CD8-positive, alpha-beta memory T cell (primary cell): ENCODE measurements around the gene DDX51. TPM values are rescaled to one million over a fixed set of nuclear protein-coding genes. Genes with fewer than 3 reads are reported as not detected.

ENCODE experiments used
- CTCF ChIA-PET: fragments of 350-600 bp; sonication (Branson Sonifier 250); formaldehyde crosslinking; loops from one replicate; lab custom pipeline; 2021; ENCODE audit warnings: antibody characterized with exemption; lab: Charles Lee
- POLR2A ChIA-PET: fragments of 350-600 bp; sonication (Branson Sonifier 250); formaldehyde crosslinking; loops from one replicate; lab custom pipeline; 2021; ENCODE audit warnings: antibody characterized with exemption; lab: Charles Lee
- DNase-seq, 5 donors: peaks; one replicate each; pipeline versions ENCODE4 v3.0.0 to v3.0.0-alpha.2; 2020 to 2022; ENCODE audit warnings: mixed read lengths in 1 of 5
- H3K27ac ChIP-seq: one replicate; pipeline ENCODE4 v1.7.0; 2013; ENCODE audit warnings: low read depth, mild to moderate bottlenecking, low read length, moderate library complexity
- H3K27me3 ChIP-seq: 2 replicates; pipeline ENCODE4 v1.7.0; 2013; ENCODE audit warnings: low read length, mild to moderate bottlenecking; ENCODE audit not compliant: insufficient read depth, poor library complexity, severe bottlenecking
- H3K36me3 ChIP-seq: 2 replicates; pipeline ENCODE4 v1.7.0; 2013; ENCODE audit warnings: mild to moderate bottlenecking, low read length, moderate library complexity; ENCODE audit not compliant: insufficient read depth
- H3K4me1 ChIP-seq: 2 replicates; pipeline ENCODE4 v1.7.0; 2013; ENCODE audit warnings: mild to moderate bottlenecking, low read length, moderate library complexity; ENCODE audit not compliant: insufficient read depth
- H3K4me3 ChIP-seq: 2 replicates; pipeline ENCODE4 v1.7.0; 2013; ENCODE audit warnings: mild to moderate bottlenecking, low read length
- H3K9me3 ChIP-seq: 2 replicates; pipeline ENCODE4 v1.7.0; 2013; ENCODE audit warnings: mild to moderate bottlenecking, low read length
- H3K27ac Mint-ChIP-seq, 8 donors: one replicate each; pipeline ENCODE4 v1.8.0; 2020 to 2021; ENCODE audit warnings: mixed read lengths in 8 of 8, mild to moderate bottlenecking in 6 of 8, inconsistent platforms in 3 of 8, moderate library complexity in 3 of 8
- H3K27me3 Mint-ChIP-seq, 2 donors: one replicate each; pipeline ENCODE4 v1.8.0; 2020 to 2021; ENCODE audit warnings: mixed read lengths in 2 of 2, mild to moderate bottlenecking in 1 of 2, moderate library complexity in 1 of 2
- H3K36me3 Mint-ChIP-seq, 3 donors: one replicate each; pipeline ENCODE4 v1.8.0; 2020 to 2021; ENCODE audit warnings: mixed read lengths in 3 of 3, inconsistent platforms in 1 of 3, mild to moderate bottlenecking in 1 of 3
- H3K4me1 Mint-ChIP-seq, 3 donors: one replicate each; pipeline ENCODE4 v1.8.0; 2020 to 2021; ENCODE audit warnings: mixed read lengths in 3 of 3, inconsistent platforms in 1 of 3, mild to moderate bottlenecking in 1 of 3
- H3K4me3 Mint-ChIP-seq, 7 donors: one replicate each; pipeline ENCODE4 v1.8.0; 2020 to 2021; ENCODE audit warnings: mixed read lengths in 7 of 7, mild to moderate bottlenecking in 6 of 7, moderate library complexity in 4 of 7, inconsistent platforms in 2 of 7
- H3K9me3 Mint-ChIP-seq, 5 donors: one replicate each; pipeline ENCODE4 v1.8.0; 2020 to 2022; ENCODE audit warnings: mixed read lengths in 5 of 5, mild to moderate bottlenecking in 3 of 5, moderate library complexity in 2 of 5, inconsistent platforms in 1 of 5
- polyA plus RNA-seq: library from polyadenylated mRNA; unstranded; fragments of 300-500 nt; fragmentation: Illumina TruSeq; gene quantifications from one replicate; pipeline ENCODE4 v1.2.3, GENCODE V29; 2021
- total RNA-seq, 2 experiments: library from RNA; stranded (reverse); gene quantifications; one replicate each; pipeline ENCODE4 v1.2.3, GENCODE V29; 2021

DDX51 gene
- total and polyA plus RNA-seq, 3 experiments from 2014 or later: 14.1 to 36.4 (median 35.2) TPM

DNA sequence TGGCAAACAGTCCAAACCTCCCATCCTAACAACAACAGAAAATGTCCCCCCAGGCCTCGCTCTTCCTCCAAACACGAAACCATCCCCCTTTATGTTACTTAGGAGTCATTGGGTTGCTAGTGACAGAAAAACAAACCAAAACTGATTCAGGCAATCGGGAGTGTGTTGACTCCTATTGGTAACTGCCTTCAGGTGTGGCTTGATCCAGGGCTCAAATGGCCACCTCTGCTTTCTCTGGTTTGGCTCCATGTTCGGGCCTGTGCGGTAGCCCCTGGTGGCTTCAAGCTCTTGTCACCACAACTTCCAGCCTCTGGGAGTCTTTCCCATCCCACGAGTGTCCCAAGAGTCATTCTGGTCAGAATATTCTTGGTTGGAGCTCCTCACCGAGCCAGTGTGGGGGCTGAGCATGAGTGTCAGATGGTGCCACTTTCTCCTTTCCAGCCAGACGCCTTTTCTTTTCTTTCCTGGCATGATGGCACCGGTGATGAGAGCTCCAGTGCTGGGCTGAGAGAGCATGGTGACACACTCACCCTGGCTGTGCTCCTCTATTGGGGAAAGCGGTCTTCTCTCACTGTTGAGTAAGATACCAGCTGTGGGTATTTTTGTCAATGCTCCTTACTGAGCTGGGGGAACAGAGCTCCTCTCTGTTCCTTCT lies 38.7 kb upstream of the DDX51 start:
- H3K4me3 ChIP-seq: no peak overlapping the region
- Mint-ChIP-seq H3K4me3 (no peak overlapping the region), H3K9me3 (peaks cover 0 to 11% (median 9%) of the 10 kb centered on the region in 5 donors), H3K36me3 (peaks cover 0 to 5% (median 2%) of the 10 kb centered on the region in 3 donors), H3K27ac (peak overlapping the region in 3 of 8 donors; percentile 23 to 55 (median 47)), H3K4me1 (peaks cover 31 to 44% (median 31%) of the 10 kb centered on the region in 3 donors), H3K27me3 (peaks cover 0 to 12% of the 10 kb centered on the region in 2 donors)
- H3K4me1 ChIP-seq: peaks cover 43% of the 10 kb centered on the region
- ChIA-PET CTCF (no interaction called here), POLR2A (no interaction called here)
- H3K27ac ChIP-seq: no peak overlapping the region
- DNase-seq: no peak
- H3K36me3 ChIP-seq: no peaks in the 10 kb centered on the region
- peaks cover 5% of the 10 kb centered on the region for H3K27me3 ChIP-seq
- no peaks in the 10 kb centered on the region for H3K9me3 ChIP-seq

DNA sequence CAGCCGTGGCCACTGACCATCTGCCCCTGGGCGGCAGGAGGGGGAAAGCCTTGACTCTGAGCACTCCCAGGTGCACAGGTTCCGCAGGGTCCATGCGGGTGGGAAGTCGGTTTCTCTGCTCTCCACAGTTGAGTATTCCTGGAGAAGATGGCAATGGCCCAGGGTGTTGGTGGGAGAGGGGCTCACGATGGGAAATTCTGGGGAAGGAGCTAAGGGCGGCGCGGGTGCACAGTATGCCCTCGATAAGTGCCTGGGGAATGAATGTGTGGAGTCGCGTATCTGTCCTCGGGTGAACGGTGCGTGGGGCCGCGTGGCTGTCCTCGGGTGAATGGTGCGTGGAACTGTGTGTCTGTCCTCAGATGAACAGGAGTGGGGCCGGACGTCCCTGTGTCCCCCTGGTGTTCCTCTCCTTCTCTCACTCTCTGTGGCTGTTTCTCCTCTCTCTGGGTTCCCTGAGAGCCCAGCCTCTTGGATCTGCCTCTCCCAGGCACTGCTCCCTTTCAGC lies 38.1 kb upstream of the DDX51 start:
- ChIA-PET CTCF (no interaction called here), POLR2A (no interaction called here)
- H3K27me3 Mint-ChIP-seq: peaks cover 0 to 12% of the 10 kb centered on the region in 2 donors
- H3K9me3 ChIP-seq: no peaks in the 10 kb centered on the region
- no peaks in the 10 kb centered on the region for H3K36me3 ChIP-seq
- peaks cover 0 to 11% (median 9%) of the 10 kb centered on the region in 5 donors for H3K9me3 Mint-ChIP-seq
- H3K4me1 ChIP-seq: peaks cover 38% of the 10 kb centered on the region
- peaks cover 5% of the 10 kb centered on the region for H3K27me3 ChIP-seq
- H3K4me1 Mint-ChIP-seq: peaks cover 28 to 38% (median 31%) of the 10 kb centered on the region in 3 donors
- H3K27ac Mint-ChIP-seq: peak overlapping the region in 1 of 8 donors; percentile 47
- no peak overlapping the region for H3K4me3 ChIP-seq
- H3K27ac ChIP-seq: no peak overlapping the region
- H3K36me3 Mint-ChIP-seq: peaks cover 0 to 5% (median 2%) of the 10 kb centered on the region in 3 donors
- no peak overlapping the region for H3K4me3 Mint-ChIP-seq
- no peak for DNase-seq

DNA sequence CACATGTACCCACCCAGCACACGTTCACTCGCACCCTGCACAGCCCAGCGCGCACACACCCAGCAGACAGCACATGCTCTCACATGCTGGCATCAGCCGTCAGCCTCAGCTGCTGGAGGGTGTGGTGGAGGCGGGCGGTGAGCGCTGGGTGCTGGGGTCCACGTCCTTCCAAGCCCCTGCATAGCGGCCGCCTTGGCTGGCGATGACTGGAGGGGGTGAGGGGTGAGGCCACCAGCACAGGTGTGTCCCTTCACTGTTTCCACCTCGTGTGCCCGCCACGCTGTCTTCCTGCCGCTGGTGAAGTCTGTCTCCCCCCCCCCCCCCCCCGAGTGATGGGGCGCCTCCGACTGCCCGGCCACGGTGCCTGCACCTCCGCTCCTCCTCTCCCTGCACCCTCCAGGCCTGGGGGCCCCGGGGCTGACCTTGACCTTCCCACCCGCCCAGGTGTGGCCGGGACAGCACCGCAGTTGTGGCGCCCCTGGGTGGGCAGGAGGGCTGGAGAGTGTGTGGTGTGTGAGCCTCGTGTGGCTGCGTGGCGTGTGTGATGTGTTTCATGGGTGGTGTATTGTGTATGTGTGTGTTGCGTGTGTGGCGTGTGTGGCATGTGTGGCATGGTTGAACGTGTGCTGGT lies 37.6 kb upstream of the DDX51 start:
- H3K9me3 Mint-ChIP-seq: peaks cover 0 to 11% (median 9%) of the 10 kb centered on the region in 5 donors
- H3K27me3 Mint-ChIP-seq: peaks cover 4 to 12% of the 10 kb centered on the region in 2 donors

DNA sequence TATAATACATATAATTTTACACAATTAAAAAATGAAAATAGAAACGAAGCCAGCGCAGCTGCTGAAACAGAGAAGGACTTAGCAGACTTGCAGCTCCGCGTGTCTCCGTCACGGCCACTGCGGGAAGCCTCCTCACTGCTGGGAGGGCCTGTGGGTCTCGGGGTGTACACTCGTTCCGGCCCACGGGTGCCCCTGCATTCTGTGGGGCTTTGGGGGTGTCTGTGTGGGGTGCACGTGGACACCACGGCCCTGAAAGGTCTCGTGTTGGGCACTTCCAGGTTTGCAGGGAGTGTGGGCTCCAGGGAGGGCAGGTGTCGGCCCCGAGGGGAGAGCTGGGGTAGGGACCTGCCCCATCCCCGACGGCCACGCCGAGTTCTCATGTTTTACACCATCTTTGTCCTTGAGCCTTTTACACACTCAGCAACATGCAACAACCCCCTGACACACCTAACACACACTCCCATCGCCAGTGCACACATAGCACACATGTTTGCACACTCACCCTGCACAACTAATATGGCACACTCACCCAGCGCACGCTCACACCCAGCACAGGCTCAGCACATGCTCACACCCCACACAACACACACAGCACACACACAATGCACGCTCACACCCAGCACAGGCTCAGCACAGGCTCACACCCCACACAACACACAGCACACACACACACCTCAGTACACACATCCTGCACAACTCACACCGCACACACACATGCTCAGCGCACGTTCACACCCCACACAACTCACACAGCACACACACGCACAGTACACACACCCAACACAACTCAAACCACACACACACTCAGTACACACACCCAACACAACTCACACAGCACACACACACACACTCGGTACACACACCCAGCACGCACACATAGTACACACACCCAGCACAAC lies 36.8 kb upstream of the DDX51 start:
- H3K27ac ChIP-seq: no peak overlapping the region
- H3K4me1 Mint-ChIP-seq: peaks cover 17 to 26% (median 19%) of the 10 kb centered on the region in 3 donors
- no peak overlapping the region for H3K4me3 ChIP-seq
- H3K9me3 Mint-ChIP-seq: peaks cover 0 to 10% (median 9%) of the 10 kb centered on the region in 5 donors
- peak overlapping the region in 1 of 7 donors; percentile 25 for H3K4me3 Mint-ChIP-seq
- H3K27me3 ChIP-seq: peaks cover 5% of the 10 kb centered on the region
- peaks cover 0 to 5% (median 2%) of the 10 kb centered on the region in 3 donors for H3K36me3 Mint-ChIP-seq
- ChIA-PET CTCF (interaction anchor here (1.2 kb wide), 1 partner anchor 8 kb away, joined by 3 read pairs; no protein-coding TSS in a partner anchor), POLR2A (no interaction called here)
- peak overlapping the region in 1 of 8 donors; percentile 83 for H3K27ac Mint-ChIP-seq
- H3K9me3 ChIP-seq: no peaks in the 10 kb centered on the region
- no peak for DNase-seq
- H3K36me3 ChIP-seq: no peaks in the 10 kb centered on the region
- peaks cover 27% of the 10 kb centered on the region for H3K4me1 ChIP-seq
- H3K27me3 Mint-ChIP-seq: peaks cover 4 to 12% of the 10 kb centered on the region in 2 donors

More for the DNA sequence above, 37.6 kb upstream of the DDX51 start:
- Histone ChIP-seq H3K27me3 (peaks cover 5% of the 10 kb centered on the region), H3K9me3 (no peaks in the 10 kb centered on the region), H3K4me1 (peaks cover 34% of the 10 kb centered on the region), H3K4me3 (no peak overlapping the region), H3K27ac (no peak overlapping the region), H3K36me3 (no peaks in the 10 kb centered on the region)
- H3K36me3 Mint-ChIP-seq: peaks cover 0 to 5% (median 2%) of the 10 kb centered on the region in 3 donors
- ChIA-PET POLR2A (no interaction called here), CTCF (no interaction called here)
- peaks cover 24 to 34% (median 27%) of the 10 kb centered on the region in 3 donors for H3K4me1 Mint-ChIP-seq
- no peak overlapping the region for H3K4me3 Mint-ChIP-seq
- H3K27ac Mint-ChIP-seq: no peak overlapping the region
- DNase-seq: no peak

DNA sequence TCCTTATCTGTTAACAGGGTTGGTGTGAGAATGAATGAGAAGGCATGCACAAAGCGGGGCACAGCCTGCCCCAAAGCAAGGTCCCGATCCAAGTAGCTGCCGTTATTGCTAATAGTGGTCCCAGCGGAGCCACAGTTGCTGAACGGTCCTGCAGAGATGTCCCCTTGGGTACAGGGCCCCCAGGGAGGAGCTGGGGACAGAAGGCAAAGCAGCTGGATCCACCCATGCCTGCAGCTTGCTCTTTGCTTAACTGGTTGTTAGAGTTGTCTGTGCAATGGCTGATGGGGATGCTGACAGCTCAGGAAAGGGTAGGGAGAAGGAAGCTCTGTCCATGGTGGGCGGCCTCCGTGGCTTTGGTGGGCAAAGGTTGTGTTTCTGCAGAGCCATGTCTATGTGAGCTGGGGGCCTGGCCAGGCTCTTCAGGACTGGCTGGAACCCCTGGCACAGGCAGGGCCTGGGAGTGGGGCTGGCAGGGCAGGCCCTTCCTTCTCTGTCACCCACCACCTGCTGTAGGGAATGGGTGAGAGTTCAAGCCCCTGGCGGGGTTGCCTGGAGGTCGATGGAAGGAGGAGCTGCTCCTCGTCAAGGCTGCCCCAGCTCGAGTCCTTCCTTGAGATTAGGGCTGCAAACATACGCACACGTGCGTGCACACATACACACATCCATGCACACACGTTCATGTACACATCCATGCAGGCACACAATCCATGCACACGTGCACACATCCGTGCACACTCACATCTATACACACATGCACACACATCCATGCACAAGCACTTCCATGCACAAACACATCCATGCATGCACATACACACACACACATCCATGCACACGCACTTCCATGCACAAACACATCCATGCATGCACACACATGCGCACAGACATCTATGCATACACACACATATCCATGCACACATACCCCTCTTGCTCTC lies 35.6 kb upstream of the DDX51 start:
- POLR2A ChIA-PET: interaction anchor here (0.6 to 2.4 kb wide), 2 partner anchors 9 to 402 kb away, joined by 4 to 16 read pairs; no protein-coding TSS in a partner anchor
- Histone ChIP-seq H3K4me1 (peaks cover 22% of the 10 kb centered on the region), H3K4me3 (no peak overlapping the region), H3K9me3 (no peaks in the 10 kb centered on the region), H3K27me3 (peaks cover 10% of the 10 kb centered on the region), H3K27ac (no peak overlapping the region), H3K36me3 (no peaks in the 10 kb centered on the region)
- DNase-seq: no peak
- CTCF ChIA-PET: interaction anchor here (1.2 to 1.6 kb wide), 2 partner anchors 9 kb away, joined by 3 to 7 read pairs; no protein-coding TSS in a partner anchor
- peaks cover 0 to 5% (median 0%) of the 10 kb centered on the region in 3 donors for H3K36me3 Mint-ChIP-seq
- peak overlapping the region in 3 of 7 donors; percentile 32 to 82 (median 79) for H3K4me3 Mint-ChIP-seq
- H3K27ac Mint-ChIP-seq: peak overlapping the region in 3 of 8 donors; percentile 36 to 69 (median 53)
- H3K27me3 Mint-ChIP-seq: peaks cover 6 to 8% of the 10 kb centered on the region in 2 donors
- H3K9me3 Mint-ChIP-seq: peaks cover 0 to 8% (median 5%) of the 10 kb centered on the region in 5 donors
- peaks cover 11 to 19% (median 13%) of the 10 kb centered on the region in 3 donors for H3K4me1 Mint-ChIP-seq

DNA sequence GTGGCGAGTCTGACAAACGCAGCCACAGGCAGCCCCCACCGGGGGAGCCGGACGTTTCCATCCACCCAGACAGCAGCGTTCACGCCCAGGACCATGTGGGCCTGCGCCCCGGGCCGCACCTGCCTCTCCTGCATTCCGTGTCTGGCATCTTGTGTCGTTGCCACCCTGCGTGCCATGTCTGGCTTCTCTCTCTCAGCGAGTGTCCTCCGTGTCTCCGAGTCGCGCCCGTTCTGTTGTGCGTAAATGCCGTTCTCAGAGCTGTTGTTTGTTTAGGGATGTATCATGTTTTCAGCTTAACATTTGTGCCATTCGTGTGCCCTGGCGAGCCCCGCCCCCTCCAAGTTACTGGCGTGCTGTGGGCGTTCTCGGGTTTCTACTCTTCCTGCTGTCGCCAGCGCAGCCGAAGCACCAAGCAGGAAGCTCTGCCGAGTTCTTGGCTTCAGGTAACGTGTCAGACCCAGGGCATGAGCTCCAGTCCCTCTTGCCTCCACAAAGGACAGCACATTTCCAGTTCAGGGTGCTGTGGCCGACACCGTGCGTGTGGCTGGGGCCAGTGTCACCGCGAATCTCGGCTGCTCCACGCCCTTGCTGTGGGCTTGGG lies 34.8 kb upstream of the DDX51 start:
- peaks cover 8 to 11% of the 10 kb centered on the region in 2 donors for H3K27me3 Mint-ChIP-seq
- no peak overlapping the region for H3K27ac ChIP-seq
- no peaks in the 10 kb centered on the region for H3K36me3 ChIP-seq
- POLR2A ChIA-PET: interaction anchor here (2.4 kb wide), 1 partner anchor 10 kb away, joined by 16 read pairs; no protein-coding TSS in a partner anchor
- no peak overlapping the region for H3K4me3 ChIP-seq
- peaks cover 24% of the 10 kb centered on the region for H3K4me1 ChIP-seq
- CTCF ChIA-PET: interaction anchor here (1.4 to 1.6 kb wide), 2 partner anchors 10 to 17 kb away, joined by 4 to 7 read pairs; no protein-coding TSS in a partner anchor
- no peaks in the 10 kb centered on the region for H3K9me3 ChIP-seq
- H3K36me3 Mint-ChIP-seq: no peaks in the 10 kb centered on the region
- peaks cover 10% of the 10 kb centered on the region for H3K27me3 ChIP-seq
- H3K27ac Mint-ChIP-seq: peak overlapping the region in 7 of 8 donors; percentile 36 to 85 (median 69)
- H3K4me1 Mint-ChIP-seq: peaks cover 11 to 23% (median 14%) of the 10 kb centered on the region in 3 donors
- DNase-seq: peak in 2 of 5 donors; percentile 32 to 62
- peaks cover 0 to 5% (median 4%) of the 10 kb centered on the region in 5 donors for H3K9me3 Mint-ChIP-seq
- H3K4me3 Mint-ChIP-seq: peak overlapping the region; percentile 32 to 82 (median 79)
